Measurements from ENCODE around the gene LLCFC1. TPM values are rescaled to one million over a fixed set of nuclear protein-coding genes. Genes with fewer than 3 reads are reported as not detected.

Gene LLCFC1
- total and polyA plus RNA-seq, 2 of the 13 experiments (the other 11 are each of a cell fraction or from before 2014, with no cell fraction given): not detected

GRCh38 chr7:142954680-142955268, 15.5 kb downstream of the LLCFC1 start (continued):
- no peak for TF ChIP-seq ZFP36L1 (CRISPR knock-in tag; IDR thresholded peaks at IDR 0.05)
- no peak for TF ChIP-seq HNRNPUL1 (IDR thresholded peaks at IDR 0.05; ENCODE audit: low read depth, low read length)
- no peak for TF ChIP-seq ZNF34 (CRISPR knock-in tag; IDR thresholded peaks at IDR 0.05; ENCODE audit: borderline replicate concordance)

- DNase-seq (ENCODE audit: low spot score) (no peak), ATAC-seq (no peak), FAIRE-seq (no peak)
- H2AFZ ChIP-seq (ENCODE audit: low read length): no peak overlapping the region
- no peak overlapping the region for H3K4me2 ChIP-seq (ENCODE audit: low read depth, low read length)
- H3K9ac ChIP-seq (ENCODE audit: insufficient read depth, low read depth, low read length): no peak overlapping the region
- H3K4me1 ChIP-seq (ENCODE audit: insufficient read depth, low read length): no peaks in the 10 kb centered on the region
- no peaks in the 10 kb centered on the region for H4K20me1 ChIP-seq (ENCODE audit: insufficient read depth, low read length)
- WGBS (ENCODE audit: low lambda C conversion rate): 11% methylated on average over 3 of the region's 3 CpGs
- H3K36me3 ChIP-seq (replicated peaks in 1 of 2; ENCODE audit: control insufficient read depth in 1 of 2, insufficient read depth in 2 of 2, low read length in 2 of 2): no peaks in the 10 kb centered on the region
- TF ChIP-seq ZNF12 (CRISPR knock-in tag; IDR thresholded peaks at IDR 0.05): no peak
- no peak for TF ChIP-seq SATB2 (CRISPR knock-in tag; IDR thresholded peaks at IDR 0.05)
- no peak for TF ChIP-seq RNF2 (conservative IDR thresholded peaks at IDR 0.05; ENCODE audit: low read depth)
- no peak for TF ChIP-seq BCL3 (CRISPR knock-in tag; IDR thresholded peaks at IDR 0.05)
- TF ChIP-seq ZFP1 (CRISPR knock-in tag; IDR thresholded peaks at IDR 0.05): no peak
- no peak overlapping the region for H3K4me3 ChIP-seq (replicated peaks in 1 of 3; ENCODE audit: insufficient read depth in 1 of 3, low read depth in 2 of 3, low read length in 3 of 3)
- CTCF ChIA-PET (ENCODE audit: low intra/inter-chr PET ratio, low total read pairs): no interaction called here
- in situ Hi-C loops (cut with HindIII; ENCODE audit: extremely low pct_ligation_motif_present, low pct_unique_long_range_greater_than_20kb) (no loop called here), intact Hi-C loops (cut with micrococcal nuclease; ENCODE audit: unreplicated experiment) (no loop called here)
- no TSS peak for BruUV-seq (replicated peaks)
- no peaks in the 10 kb centered on the region for H3K9me3 ChIP-seq (ENCODE audit: low read length)
- H3K27ac ChIP-seq (ENCODE audit: extremely low read length, insufficient read depth, low read length): no peak overlapping the region
- no peaks in the 10 kb centered on the region; a peak in 1 of 5 replicates for H3K27me3 ChIP-seq (ENCODE audit: control insufficient read depth in 1 of 2, insufficient read depth in 2 of 2, low read length in 2 of 2)
- POLR2A ChIA-PET: no interaction called here
- H3K79me2 ChIP-seq (ENCODE audit: insufficient read depth, low read length): no peaks in the 10 kb centered on the region
Observed at GRCh38 chr7:142956951-142957623, 17.8 kb downstream of the LLCFC1 start.

Measured in HepG2 (cell line).